RPMI8226 (cell line): ENCODE measurements around the gene TAF11L14.

Experiments used
- DNase-seq: peaks from one replicate; pipeline ENCODE4 v3.0.0-alpha.2; 2015

TAF11L14 gene

GRCh38 chr5:17680737-17681136 is 46.5 kb downstream of the TAF11L14 start:
- no peak for DNase-seq
